ENCODE data around the gene NRF1.

Gene NRF1

DNA sequence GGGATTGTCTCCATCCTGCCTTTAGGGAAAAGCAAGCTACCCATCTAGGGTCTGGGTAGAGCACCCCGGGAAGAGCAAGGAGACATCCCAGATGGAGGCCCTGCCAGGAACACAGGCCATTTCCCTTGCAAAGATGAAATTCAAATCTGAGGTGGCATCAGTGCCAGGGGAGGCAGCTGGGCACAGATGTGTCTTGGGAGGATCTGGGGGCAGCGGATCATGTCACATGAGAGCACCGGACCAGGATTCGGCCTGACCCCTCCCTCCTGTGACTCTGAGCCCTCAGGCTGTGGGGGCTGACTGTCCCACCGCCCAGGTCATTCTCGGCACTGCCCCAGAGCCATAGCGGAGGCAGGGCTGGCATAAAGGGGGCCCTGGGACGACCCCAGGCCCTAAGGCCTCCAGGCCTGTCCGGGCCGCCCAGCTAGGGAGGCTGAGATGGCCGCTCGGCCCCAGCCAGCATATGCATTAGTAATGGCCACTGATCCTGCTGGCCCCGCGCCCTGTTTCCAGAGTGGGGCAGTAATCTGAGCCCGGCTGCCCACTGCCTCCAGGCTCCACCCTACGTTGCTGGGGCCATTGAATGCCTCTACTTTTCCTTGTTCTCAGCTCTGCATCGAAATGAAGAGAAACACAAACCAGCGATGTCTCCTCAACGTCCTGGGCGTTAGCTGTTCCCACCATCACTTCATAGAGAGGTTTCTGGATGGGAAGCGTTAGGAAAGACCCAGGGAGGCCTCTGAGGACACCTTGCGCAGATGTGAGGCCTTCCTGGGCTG lies 192.8 kb downstream of the NRF1 start:
- DNase-seq (ENCODE audit: low spot score), result no peak

DNA sequence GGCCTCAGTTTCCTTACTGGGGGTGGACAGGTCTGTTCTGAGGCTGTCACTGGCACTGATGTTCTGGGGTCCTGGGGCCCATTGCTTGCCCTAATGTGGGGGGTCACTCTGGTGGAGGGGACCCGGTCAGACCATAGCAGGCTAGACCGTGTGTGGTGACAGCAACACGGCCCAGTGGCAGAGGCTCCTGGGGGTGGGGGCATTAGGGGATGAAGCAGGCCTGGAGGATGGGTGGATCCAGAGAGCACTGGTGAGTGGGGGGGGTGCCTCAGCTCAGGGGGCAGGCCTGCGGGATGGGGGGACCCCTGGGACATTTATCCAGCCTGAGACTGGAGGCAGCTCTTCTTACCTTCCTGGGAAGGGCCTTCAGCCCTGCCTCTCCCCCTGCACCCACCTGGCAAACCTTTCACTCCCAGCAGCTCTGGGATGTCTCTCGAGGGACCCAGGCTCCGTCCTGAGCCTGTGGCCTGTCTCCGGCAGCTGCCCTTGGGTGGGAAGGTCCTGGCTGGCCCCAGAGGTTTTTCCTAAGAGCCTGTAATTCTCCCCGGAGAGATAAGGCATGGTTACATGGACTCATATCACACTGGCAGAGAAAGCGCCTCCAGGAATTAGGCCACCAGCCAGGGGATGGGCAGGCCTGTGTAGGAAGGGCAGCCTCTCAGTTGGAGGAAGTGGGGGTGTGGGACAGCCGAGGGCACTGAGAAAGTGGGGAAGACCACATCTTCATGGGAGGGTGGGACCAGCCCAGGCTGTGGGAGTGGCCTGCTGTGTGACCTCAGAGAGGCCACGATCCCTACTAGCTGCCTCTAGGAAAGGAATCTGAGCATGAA lies 193.6 kb downstream of the NRF1 start:
- no peak for DNase-seq (ENCODE audit: low spot score)

Data from RKO (cell line).